HL-60 (cell line): Measurements from ENCODE around the gene PTPN3.

Experiments
- DNase-seq, 2 experiments: peaks; one replicate each; pipeline ENCODE4 v3.0.0-alpha.2; 2010 to 2020; ENCODE audit warnings: low read depth in 1 of 2, low spot score in 1 of 2
- H3K27ac ChIP-seq: fragments of 250-450 bp; sonication (Bioruptor Pico); replicated peaks from 2 replicates; pipeline ENCODE4 v1.5.1; 2020; ENCODE audit warnings: mild to moderate bottlenecking, moderate library complexity
- H3K27me3 ChIP-seq: fragments of 250-450 bp; sonication (Bioruptor Pico); 2 replicates; pipeline ENCODE4 v1.5.1; 2021; ENCODE audit warnings: mild to moderate bottlenecking, moderate library complexity; ENCODE audit not compliant: insufficient read depth, poor library complexity, severe bottlenecking
- H3K4me3 ChIP-seq: replicated peaks from 2 replicates; pipeline ENCODE4 v1.5.1; 2011; ENCODE audit warnings: mild to moderate bottlenecking, control low read depth, low read length; ENCODE audit not compliant: insufficient read depth
- GABPA ChIP-seq: IDR thresholded peaks from 2 replicates; pipeline ENCODE4 v1.6.1; 2012; ENCODE audit warnings: low read depth
- POLR2AphosphoS5 ChIP-seq: IDR thresholded peaks from 2 replicates; pipeline ENCODE4 v1.6.1; 2012; ENCODE audit warnings: low read depth
- SPI1 ChIP-seq: IDR thresholded peaks from 2 replicates; pipeline ENCODE4 v1.6.1; 2012; ENCODE audit warnings: low read depth, mild to moderate bottlenecking, borderline replicate concordance
- TF ChIP-seq, protein P1 (sequence below): IDR thresholded peaks from one replicate; pipeline ENCODE4 v1.5.1; 2011; ENCODE audit warnings: low read length, control low read depth, inconsistent platforms; ENCODE audit not compliant: insufficient read depth
- TF ChIP-seq, protein P2 (sequence below): IDR thresholded peaks from 2 replicates; pipeline ENCODE4 v1.6.1; 2012; ENCODE audit warnings: low read depth; ENCODE audit not compliant: insufficient replicate concordance

PTPN3 gene

DNA sequence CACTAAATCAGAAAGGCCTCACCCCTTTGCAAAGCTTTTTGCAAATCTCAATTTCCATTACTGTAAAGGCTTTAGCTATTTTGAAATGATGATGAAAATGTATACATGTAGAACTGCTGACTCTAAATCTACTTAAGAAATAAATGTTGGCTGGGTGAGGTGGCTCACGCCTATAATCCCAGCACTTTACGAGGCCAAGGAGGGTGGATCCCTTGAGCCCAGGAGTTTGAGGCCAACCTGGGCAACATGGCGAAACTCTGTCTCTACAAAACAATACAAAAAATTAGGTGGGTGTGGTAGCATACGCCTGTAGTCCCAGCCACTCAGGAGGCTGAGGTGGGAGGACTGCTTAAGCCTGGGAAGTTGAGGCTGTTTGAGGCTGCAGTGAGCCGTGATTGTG is 64.6 kb downstream of the PTPN3 start:
- no peak for TF ChIP-seq POLR2AphosphoS5
- no peak for TF ChIP-seq SPI1
- TF ChIP-seq, protein P1, sequence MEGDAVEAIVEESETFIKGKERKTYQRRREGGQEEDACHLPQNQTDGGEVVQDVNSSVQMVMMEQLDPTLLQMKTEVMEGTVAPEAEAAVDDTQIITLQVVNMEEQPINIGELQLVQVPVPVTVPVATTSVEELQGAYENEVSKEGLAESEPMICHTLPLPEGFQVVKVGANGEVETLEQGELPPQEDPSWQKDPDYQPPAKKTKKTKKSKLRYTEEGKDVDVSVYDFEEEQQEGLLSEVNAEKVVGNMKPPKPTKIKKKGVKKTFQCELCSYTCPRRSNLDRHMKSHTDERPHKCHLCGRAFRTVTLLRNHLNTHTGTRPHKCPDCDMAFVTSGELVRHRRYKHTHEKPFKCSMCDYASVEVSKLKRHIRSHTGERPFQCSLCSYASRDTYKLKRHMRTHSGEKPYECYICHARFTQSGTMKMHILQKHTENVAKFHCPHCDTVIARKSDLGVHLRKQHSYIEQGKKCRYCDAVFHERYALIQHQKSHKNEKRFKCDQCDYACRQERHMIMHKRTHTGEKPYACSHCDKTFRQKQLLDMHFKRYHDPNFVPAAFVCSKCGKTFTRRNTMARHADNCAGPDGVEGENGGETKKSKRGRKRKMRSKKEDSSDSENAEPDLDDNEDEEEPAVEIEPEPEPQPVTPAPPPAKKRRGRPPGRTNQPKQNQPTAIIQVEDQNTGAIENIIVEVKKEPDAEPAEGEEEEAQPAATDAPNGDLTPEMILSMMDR: no peak
- no peak for TF ChIP-seq GABPA
- TF ChIP-seq, protein P2, sequence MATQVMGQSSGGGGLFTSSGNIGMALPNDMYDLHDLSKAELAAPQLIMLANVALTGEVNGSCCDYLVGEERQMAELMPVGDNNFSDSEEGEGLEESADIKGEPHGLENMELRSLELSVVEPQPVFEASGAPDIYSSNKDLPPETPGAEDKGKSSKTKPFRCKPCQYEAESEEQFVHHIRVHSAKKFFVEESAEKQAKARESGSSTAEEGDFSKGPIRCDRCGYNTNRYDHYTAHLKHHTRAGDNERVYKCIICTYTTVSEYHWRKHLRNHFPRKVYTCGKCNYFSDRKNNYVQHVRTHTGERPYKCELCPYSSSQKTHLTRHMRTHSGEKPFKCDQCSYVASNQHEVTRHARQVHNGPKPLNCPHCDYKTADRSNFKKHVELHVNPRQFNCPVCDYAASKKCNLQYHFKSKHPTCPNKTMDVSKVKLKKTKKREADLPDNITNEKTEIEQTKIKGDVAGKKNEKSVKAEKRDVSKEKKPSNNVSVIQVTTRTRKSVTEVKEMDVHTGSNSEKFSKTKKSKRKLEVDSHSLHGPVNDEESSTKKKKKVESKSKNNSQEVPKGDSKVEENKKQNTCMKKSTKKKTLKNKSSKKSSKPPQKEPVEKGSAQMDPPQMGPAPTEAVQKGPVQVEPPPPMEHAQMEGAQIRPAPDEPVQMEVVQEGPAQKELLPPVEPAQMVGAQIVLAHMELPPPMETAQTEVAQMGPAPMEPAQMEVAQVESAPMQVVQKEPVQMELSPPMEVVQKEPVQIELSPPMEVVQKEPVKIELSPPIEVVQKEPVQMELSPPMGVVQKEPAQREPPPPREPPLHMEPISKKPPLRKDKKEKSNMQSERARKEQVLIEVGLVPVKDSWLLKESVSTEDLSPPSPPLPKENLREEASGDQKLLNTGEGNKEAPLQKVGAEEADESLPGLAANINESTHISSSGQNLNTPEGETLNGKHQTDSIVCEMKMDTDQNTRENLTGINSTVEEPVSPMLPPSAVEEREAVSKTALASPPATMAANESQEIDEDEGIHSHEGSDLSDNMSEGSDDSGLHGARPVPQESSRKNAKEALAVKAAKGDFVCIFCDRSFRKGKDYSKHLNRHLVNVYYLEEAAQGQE: no peak
- no peaks in the 10 kb centered on the region for H3K27me3 ChIP-seq
- no peak overlapping the region for H3K4me3 ChIP-seq
- no peak for DNase-seq
- H3K27ac ChIP-seq: no peak overlapping the region

DNA sequence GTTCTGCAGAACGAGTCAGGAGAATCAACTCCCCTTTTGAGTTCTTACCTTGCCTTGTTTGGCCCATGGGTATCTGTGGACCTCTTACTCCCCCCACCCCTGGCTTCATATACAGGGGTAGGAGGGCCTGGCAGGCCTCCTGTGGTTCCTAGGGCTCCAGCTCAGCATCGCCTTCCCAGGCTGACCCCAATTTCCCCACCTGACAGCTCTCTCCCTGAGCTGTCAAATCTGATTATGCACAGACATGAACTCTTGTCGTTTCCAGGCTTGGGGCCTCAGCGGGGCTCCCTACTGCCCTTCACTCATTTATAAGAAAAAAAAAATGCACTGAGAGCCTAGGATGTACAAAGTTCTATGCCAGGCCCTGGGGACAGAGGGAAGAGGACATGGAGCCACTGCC is 67.9 kb downstream of the PTPN3 start:
- H3K4me3 ChIP-seq: no peak overlapping the region
- H3K27ac ChIP-seq: no peak overlapping the region
- DNase-seq: no peak
- TF ChIP-seq, protein P2: no peak
- TF ChIP-seq, protein P1: no peak
- TF ChIP-seq POLR2AphosphoS5: no peak
- TF ChIP-seq SPI1: no peak
- TF ChIP-seq GABPA: no peak
- no peaks in the 10 kb centered on the region for H3K27me3 ChIP-seq

DNA sequence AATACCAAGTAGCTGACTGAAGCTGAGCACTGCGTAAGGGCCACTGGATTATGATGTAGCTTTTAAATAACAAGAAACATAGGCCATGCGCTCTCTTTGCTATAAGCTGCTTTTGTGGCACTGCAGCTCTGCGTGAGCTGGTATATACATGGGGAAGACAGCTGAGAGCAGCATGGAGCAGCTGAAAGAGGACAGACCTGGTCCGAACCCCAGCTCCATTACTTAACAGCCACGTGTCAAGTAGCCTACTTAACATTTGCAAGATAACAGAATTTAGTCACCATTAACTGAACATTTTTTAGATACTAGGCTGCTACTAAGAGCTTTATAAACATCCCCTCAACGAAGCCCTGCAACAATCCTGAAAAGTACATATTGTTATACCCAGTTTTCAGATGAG is 69.3 kb downstream of the PTPN3 start:
- Histone ChIP-seq H3K4me3 (no peak overlapping the region), H3K27me3 (no peaks in the 10 kb centered on the region), H3K27ac (no peak overlapping the region)
- TF ChIP-seq SPI1 (no peak), POLR2AphosphoS5 (no peak), GABPA (no peak)
- TF ChIP-seq, protein P1: no peak
- TF ChIP-seq, protein P2: no peak
- no peak for DNase-seq
